Kasumi-1 (cell line): Measurements from ENCODE around the gene TMEM115.

Source experiments
- DNase-seq, 2 experiments: peaks; one replicate each; lab custom pipeline; 2025; lab: John Stamatoyannopoulos, UW

The TMEM115 gene

GRCh38 chr3:50358911-50359759 is at the start of gene TMEM115:
TSS of gene TMEM115 (minus strand) at chr3:50359521. CDS start at chr3:50359063, 458 bp downstream.
- peak; percentile 99 for DNase-seq

GRCh38 chr3:50408443-50408944 is 49.2 kb upstream of the TMEM115 start:
- no peak for DNase-seq

- DNase-seq, result no peak
Measured at GRCh38 chr3:50406487-50406886, 47.2 kb upstream of the TMEM115 start.

GRCh38 chr3:50405249-50405648 is 45.9 kb upstream of the TMEM115 start:
- DNase-seq, result peak; percentile 15 to 47

- no peak for DNase-seq
Measured at GRCh38 chr3:50401978-50402595, 42.8 kb upstream of the TMEM115 start.

- DNase-seq, result no peak
Measured at GRCh38 chr3:50396502-50396901, 37.2 kb upstream of the TMEM115 start.

- DNase-seq, result no peak
Measured at GRCh38 chr3:50395070-50395860, 35.9 kb upstream of the TMEM115 start.

- no peak for DNase-seq
Measured at GRCh38 chr3:50393061-50393460, 33.7 kb upstream of the TMEM115 start.

- DNase-seq, result no peak
Measured at GRCh38 chr3:50392101-50392715, 32.9 kb upstream of the TMEM115 start.

- no peak for DNase-seq
Measured at GRCh38 chr3:50390508-50391224, 31.3 kb upstream of the TMEM115 start.

- DNase-seq, result no peak
Measured at GRCh38 chr3:50389414-50389767, 30.1 kb upstream of the TMEM115 start.

GRCh38 chr3:50388720-50389413 is 29.5 kb upstream of the TMEM115 start:
- no peak for DNase-seq

GRCh38 chr3:50388016-50388719 is 28.8 kb upstream of the TMEM115 start:
- DNase-seq, result peak in 1 of 2 experiments; percentile 9

- no peak for DNase-seq
Measured at GRCh38 chr3:50385754-50386153, 26.4 kb upstream of the TMEM115 start.

- no peak for DNase-seq
Measured at GRCh38 chr3:50383750-50384149, 24.4 kb upstream of the TMEM115 start.

- no peak for DNase-seq
Measured at GRCh38 chr3:50382722-50383121, 23.4 kb upstream of the TMEM115 start.

GRCh38 chr3:50381383-50381782 is 22.1 kb upstream of the TMEM115 start:
- no peak for DNase-seq

GRCh38 chr3:50380405-50381085 is 21.2 kb upstream of the TMEM115 start:
- DNase-seq, result no peak

- DNase-seq, result no peak
Measured at GRCh38 chr3:50378757-50379156, 19.4 kb upstream of the TMEM115 start.

GRCh38 chr3:50378024-50378423 is 18.7 kb upstream of the TMEM115 start:
- no peak for DNase-seq
